HG03159 (cell line): ENCODE data around the gene CHMP5.

Source experiments
- ATAC-seq: cut with Tn5 transposase; IDR thresholded peaks from one replicate; pipeline ENCODE4 v1.9.1; 2021; ENCODE audit warnings: mild to moderate bottlenecking, moderate library complexity; ENCODE audit not compliant: unreplicated experiment

Gene CHMP5

DNA sequence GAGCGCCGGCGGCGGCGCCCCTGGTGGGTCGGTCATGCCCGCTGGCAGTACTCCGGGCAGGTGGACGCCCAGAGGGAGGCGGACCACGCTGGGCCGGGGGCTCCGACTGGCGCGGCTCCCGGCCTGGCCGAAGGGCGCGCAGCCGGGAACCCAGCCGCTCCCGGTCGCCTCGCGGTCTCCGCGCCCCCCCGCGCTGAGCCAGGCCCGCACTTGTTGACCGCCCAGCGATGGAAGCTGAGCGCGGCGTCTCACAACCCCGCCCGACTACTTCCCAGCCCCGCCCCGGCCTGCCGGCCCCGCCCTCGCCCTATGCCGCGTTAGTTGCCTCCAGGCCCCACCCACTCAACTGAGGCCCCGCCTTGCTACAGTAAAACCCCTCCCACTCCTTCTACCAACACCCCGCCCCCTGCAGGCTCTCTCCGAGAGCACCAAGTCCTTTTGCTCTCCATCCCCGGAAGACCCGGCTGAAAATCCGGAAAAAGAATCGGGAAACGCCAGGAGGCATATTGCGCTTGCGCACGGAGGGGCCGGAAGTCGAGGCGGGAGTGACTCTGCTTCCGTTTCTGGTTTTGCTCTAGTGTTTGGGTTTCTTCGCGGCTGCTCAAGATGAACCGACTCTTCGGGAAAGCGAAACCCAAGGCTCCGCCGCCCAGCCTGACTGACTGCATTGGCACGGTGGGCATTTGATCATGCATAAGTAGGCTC is at the start of gene CHMP5, which contains the start of gene BAG1:
TSS of gene CHMP5 (plus strand) at position 577 of the 705 bp plus-strand sequence. CDS start at position 607, 30 bp downstream.
TSS of gene BAG1 (minus strand) at position 236 of the 705 bp plus-strand sequence.
- ATAC-seq: peak; percentile 81

DNA sequence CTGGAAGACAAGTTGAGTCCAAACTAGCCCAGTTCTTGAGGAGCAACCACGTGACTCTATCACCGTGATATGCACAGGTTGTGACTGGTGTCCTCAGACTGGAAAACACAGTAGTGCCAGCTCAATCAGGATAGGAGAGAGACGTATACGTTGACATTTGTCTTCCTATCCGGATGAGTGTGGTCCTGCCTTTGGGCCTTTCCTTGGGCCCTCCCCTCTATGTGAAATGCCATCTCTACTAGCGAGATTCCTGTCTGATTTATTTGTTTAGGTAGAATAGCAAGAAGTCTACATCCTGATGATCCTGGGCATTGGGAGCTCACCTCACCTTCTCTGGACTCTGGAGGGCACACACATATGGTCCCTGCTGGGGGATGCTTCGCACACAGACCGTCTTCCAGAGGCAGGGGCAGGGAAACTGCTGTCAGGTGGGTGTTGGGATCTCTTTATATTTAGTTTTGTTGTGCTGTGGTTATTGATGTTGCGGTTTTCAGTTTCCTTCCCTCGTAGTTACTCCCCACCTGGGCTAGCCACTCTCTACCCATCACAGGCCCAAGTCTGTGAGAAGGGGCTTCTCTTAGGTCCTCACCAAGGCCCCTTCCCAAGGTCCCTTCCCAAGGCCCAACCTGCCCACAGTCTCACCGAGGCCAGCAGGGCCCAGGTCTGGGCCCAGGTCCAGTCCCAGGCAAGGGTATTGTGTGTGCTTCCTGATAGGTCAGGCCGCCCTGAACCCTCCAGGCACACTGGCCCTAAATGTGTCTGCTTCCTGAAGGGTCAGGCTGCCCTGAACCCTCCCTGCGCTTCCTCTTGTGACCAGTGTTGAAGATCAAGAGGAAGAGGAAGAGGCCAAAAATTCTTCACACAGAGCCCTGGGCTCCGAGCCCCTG is 43.9 kb upstream of the CHMP5 start:
- ATAC-seq: peak; percentile 40

DNA sequence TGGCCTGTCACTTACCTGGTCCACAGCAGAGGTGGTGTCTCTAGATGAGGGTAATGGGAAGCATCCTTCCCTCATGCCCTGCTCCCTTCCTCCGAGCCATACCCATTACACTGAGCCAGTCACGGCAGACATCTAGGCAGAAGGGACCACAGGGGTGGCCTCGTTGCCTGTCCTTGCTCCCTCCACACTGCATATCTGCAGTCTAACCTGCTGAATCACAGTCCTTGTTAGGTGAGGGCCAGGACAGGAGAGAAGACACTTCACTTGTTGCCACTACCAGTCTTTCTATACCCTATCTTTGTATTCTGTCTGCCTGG is 43.3 kb upstream of the CHMP5 start:
- no peak for ATAC-seq

DNA sequence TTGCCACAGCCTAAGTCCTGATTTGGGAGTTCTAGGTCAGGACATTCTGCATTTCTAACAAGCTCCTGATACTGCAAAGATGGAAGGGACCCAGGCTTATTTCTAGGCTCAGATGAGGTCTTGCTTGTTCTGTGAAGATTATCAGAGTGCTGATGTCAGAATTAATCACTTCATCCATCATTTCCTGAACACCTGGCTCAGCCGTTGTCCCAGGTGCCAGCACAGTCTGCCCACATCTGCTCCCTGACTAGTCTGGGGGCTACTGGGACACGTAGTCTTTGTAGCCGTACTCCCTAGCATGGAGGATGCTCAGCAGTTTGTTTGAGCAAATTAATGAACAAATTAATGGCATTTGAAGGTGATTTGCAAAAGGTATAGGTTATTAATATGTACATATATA is 42.8 kb upstream of the CHMP5 start:
- ATAC-seq: no peak

DNA sequence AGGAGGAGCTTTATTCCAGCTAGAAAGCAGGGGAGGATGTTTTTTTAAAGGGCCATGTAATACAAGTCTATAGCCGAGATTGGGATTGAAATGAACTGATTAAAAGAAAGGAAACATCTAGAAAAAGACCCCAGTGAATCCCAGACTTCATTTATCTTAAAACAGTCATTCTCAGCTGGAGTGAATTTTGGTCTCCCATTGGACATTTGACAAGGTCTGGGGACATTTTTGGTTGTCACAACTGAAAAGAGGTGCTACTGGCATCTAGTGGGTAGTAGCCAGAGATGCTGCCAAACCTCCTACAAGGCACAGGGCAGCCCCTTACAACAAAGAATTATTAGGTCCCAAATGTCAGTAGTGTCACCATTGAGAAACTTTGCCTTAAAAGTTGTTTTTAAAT is 41.2 kb upstream of the CHMP5 start:
- ATAC-seq: no peak

DNA sequence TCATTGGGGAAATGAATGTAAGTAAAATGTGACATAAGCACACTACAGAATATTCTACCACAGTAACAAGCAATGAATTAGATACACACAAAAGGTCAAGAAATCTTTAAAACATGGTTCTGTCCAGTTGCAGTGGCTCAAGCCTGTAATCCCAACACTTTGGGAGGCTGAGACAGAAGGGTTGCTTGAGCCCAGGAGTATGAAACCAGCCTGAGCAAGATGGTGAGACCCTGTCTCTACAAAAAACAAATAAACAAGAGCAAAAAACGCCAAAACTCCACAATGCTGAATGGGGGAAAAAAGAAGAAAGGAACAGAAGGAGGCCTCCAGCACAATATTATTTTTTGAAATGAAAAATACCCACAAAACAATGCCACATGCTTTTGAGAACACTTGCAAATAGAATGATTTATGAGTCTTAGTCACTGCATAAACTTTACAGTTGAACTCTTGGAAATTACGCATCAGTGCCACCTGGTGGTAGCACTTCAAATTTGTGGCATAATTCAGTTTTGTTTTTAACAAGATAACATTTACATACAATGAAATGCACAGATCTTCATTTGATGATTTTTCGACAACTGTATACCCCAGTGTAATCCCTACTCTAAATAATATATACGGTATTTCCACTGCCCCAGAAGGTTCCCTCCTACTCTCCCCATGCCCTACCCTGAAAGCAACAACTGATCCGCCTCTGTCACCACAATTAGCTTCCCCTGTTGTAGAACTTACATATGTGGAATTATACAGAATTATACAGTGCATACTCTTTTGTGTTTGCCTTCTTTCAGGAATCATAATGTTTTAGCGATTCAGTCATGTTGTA is 39.3 kb upstream of the CHMP5 start:
- ATAC-seq: no peak

DNA sequence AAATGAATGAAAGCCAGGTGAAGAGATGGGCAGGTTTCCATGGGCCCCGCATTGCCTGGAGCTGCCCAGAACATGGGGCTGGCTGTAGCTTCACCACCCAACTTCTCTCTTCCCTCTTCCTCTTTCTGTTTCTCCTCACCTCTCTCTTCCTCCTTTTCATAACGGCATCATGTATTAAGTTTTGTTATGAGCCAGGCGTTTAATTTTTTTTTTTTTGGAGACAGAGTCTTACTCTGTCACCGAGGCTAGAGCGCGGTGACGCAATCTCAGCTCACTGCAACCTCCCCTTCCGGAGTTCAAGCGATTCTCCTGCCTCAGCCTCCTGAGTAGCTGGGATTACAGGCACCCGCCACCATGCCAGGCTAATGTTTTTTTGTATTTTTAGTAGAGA is 37.8 kb upstream of the CHMP5 start:
- peak; percentile 63 for ATAC-seq

DNA sequence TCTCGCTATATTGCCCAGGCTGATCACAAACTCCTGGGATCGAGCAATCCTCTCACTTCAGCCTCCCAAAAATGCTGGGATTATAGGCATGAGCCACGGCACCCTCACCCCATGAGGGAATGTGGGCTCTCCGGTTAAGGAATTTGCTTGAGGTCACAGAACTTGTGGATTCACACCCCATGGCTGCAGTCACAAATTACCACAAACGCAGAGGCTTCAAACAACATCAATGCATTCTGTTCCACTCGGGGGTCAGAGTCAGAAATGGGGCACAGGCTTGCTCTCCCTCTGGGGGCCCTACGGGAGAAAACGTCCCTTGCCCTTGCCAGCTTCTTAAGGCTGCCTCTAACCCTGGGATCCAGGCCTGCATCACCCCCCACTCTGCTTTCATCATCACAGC is 37.1 kb upstream of the CHMP5 start:
- no peak for ATAC-seq

DNA sequence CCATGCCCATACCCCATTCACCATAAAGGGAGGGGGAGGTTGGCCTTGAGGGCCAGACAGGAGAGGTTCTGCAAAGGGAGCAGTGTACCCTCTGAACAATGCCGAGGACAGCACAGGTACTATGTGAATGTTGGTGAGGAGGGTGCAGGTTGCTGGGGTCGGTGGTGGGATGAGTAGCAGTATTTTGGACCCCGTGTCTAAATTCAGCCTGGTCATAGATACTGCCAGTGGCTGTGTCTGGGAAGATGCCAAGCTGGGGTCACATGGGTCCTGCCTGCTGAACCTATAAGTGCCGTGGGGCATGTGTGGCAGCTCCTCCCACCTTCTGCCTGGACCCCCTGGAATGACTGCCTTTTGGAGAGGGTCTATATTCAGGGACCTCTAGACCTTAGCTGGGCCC is 36.2 kb upstream of the CHMP5 start:
- ATAC-seq: no peak

DNA sequence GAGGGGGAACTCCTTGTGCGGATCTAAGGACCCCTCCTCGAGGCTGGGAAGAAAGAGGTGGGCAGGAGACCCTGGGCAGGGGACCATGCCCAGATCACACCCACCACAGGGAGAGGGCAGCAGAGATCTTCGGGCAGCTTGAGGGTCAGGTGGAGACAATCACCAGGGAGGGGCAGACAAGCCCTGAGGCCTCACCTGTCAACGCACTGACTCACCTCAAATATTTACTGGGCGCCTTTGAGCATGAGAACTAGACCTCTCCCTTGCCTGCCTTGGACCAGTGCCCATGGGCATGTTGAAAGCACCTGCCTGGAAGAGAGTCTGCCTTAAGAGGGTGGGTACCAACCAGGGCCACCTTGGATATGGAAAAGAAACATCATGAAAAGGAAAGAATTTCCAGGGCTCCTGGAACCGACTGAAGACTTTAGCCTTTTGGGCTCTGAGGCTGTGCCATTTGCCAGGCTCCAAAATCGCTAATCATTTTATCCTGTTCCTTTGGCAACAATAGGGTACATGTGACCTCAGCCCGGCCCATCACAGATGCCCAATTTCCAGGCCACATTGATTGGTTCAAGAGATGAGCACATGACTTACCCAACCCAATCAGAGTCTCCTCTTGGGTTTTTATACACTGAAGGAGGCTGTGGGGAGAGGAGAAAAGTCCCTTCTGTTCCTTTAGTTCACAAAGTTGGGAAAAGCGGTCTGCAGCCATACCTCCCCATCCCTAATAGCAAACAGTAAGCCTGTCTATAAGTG is 35.3 kb upstream of the CHMP5 start:
- ATAC-seq: no peak

DNA sequence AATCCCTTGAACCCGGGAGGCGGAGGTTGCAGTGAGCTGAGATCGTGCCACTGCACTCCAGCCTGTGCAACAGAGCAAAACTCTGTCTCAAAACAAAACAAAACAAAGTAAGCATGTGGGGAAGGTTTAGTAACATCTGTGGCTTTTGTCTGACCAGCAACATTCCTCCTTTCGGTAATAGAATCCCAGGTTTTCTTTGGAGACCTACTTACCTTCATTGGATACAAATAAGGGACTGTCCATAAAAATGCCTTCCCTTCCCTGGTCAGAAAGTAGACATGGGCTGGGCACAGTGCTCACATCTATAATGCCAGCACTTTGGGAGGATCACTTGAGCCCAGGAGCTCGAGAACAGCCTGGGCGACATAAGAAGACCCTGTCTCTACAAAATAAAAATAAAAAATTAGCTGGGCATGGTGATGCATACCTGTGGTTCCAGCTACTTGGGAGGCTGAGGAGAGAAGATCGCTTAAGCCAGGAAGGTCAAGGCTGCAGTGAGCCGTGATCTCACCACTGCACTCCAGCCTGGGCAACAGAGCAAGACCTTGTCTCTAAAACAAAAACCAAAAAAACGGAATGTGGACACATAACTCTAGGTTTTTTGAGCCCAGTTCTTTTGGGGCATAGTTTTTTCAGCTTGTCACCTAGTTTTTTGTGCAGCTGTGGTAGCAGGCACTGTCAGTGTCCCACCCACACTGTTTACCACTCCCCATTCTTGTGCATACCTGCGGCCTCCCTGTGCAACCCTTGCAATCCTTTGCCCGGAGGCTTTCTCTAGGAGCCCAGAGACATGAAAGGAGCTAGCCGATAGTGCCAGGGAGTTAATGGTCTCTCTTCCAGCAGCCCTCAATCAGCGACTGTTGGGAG is 33.9 kb upstream of the CHMP5 start:
- no peak for ATAC-seq

DNA sequence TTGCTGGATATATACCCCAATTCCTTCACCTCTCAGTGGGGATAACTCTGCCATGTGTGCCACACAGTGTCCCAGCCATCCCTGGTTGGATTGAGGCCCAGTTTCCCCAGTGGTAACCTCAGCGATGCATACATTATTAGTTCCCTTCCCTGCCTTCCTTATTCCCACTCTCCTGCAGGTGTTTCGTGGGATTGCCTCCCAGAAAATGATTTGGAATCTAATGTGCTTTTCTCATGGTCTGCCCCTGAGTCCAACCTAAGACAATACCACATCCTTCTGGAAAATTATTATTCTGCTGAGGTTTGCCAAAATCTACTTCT is 33.3 kb upstream of the CHMP5 start:
- ATAC-seq: no peak

DNA sequence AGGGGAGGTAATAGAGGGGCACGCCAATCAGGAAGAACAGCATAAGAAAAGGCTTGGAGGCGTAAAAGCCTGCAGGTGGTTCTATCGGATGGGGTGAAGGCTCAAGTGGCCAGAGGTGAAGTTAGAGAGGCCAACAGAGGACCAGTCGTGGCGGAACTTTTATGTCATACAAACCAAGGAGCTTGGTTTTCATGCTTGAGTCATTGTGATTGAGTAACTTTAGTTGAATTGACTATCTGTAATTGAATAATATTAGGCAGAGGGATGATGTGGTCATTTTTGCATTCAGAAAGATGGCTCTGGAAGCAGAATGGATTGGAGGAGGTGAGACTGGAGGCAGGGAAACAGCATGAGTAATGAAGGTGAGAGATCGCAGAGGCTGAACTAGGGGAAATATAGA is 32.0 kb upstream of the CHMP5 start:
- no peak for ATAC-seq

DNA sequence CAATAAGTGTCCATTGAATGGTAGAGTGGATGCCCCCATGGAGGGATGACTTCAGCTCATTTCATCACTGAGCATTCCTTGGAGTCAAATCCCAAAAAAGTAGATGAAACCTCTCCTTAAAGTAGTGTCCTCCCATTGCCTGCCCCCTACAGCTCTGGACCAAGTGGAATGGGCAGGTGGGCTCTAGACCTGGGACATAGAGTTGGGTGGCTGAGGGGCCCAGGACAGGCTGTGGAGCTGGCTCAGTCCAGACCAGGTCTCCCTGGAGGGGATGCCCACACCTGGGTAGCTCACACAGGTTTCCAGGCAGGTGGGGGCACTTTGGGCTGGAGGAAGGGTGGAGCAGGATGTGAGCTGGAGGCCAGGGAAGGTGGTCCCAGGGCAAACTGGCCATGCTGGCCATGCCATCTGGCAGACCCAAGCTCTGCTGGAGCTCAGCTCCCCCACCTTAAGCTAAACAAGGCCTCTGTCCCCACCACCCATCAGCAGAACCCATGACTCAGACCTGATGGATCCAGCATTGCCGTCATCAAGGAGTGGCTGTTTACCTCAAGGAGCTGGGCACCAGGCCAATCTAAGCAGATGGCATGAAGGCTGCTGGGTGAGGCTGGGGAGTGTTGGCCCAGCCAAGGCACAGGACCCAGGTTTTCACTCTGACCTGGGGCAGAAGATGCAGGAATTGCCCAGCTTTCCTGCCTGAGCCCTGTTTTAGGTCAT is 31.1 kb upstream of the CHMP5 start:
- ATAC-seq: no peak

DNA sequence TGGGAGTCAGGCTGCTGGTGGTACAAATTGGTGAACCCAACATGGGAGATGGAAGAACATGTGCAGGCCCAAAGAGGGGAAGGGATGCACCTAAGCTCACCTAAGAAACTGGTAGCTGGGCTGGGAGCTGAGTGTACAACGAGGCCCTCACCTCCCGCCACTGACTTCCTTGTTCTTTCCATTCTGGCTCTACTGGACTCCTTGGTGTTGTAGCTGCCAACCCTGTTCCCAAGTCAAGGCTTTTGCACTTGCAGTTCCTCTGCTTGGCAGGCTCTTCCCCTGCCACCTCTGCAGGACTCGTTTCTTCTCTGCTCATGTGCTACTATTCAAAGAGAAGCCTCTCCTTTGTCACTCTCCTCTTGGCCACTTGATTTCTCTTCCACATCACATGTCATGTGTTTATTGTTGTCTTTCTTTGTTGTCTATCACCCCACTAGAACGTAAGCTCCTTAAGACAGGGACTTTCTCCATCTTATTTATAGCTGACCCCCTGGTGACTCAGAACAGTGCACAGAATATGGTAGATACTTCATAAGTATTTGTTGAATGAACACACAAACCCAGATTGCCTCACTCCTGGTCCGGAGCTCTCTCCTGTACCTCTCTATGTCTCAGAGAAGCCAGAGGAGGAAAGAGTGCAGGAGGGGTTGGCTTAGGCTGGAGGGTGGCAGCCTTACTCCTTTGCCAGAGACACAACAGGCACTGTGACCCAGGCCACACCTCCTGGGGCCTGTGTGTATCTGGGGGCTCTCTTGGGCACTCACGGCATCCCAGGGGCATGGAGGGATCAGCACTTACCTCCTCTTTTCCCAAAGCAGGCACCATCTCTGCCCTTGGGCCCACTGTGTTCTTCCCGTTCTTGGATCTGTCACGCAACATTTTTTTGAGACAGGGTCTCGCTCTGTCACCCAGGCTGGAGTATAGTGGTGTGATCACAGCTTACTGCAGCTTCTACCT is 30.1 kb upstream of the CHMP5 start:
- ATAC-seq: no peak

DNA sequence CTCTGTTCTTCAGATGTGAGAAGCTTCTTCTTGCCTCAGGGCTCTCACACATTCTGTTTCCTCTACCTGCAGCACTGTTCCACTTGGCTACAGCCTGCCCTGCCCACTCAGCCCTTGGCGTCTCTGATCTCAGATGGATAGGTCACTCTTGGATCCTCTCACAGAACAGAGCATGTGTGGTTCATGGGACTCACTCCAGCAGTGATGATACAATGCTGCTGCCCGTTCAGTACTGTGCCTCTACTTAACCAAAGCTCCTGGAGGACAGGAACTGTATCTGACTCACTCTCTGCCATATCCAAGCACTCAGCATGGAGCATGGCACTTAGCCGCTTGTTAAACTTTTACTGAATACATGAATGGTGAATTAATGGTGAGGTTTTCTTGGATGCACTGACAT is 28.3 kb upstream of the CHMP5 start:
- ATAC-seq: no peak

DNA sequence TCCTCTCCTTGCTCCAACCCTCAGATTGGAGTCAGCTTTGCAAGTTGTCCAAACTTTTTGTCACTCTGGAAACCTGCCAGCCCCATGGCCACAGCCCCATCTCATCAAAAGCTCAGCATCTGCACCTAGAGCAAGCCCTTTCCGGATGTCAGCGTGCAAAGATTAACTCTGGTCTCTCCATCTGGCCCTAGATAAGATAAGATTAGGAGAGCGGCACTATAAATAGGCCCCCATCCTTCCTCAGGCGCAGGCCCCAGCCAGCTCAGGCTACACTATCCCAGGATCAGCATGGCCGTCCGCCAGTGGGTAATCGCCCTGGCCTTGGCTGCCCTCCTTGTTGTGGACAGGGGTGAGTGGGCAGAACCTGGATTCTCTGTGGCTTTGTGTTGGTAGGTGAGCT is 24.9 kb upstream of the CHMP5 start, which contains the start of gene SPINK4:
TSS of gene SPINK4 (plus strand) at position 247 of the 400 bp plus-strand sequence. CDS start at position 289, 42 bp downstream.
- ATAC-seq: no peak

DNA sequence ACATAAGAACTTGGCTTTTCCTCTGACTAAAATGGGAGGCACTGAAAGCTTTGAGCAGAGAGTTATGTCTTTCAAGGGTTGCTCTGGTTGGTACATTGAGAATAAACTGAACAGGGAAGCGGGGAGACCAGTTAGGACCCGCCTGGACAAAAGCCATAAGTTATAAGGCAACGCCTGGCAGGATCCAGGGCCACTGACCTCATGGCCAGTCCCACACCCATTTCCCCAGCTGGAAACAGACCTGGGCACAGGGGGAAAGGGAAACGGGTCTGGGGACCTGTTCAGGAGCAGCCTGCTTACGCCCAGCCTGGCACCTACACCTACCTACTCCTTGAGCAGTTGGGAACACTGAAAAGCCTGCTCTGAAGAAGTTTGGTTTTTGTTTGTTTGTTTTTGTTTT is 23.6 kb upstream of the CHMP5 start:
- no peak for ATAC-seq
